HG03432 (cell line): ENCODE data around the gene TECPR1.

Experiments
- ATAC-seq: cut with Tn5 transposase; IDR thresholded peaks from one replicate; pipeline ENCODE4 v1.9.1; 2021; ENCODE audit warnings: mild to moderate bottlenecking, moderate library complexity; ENCODE audit not compliant: unreplicated experiment

TECPR1 gene

GRCh38 chr7:98283887-98284222 lies 31.8 kb upstream of the TECPR1 start:
- ATAC-seq, result no peak

GRCh38 chr7:98283127-98283886 lies 31.3 kb upstream of the TECPR1 start:
- no peak for ATAC-seq

- no peak for ATAC-seq
Observed at GRCh38 chr7:98282703-98283102, 30.7 kb upstream of the TECPR1 start.

GRCh38 chr7:98281757-98282606 lies 29.9 kb upstream of the TECPR1 start:
- peak; percentile 14 for ATAC-seq

GRCh38 chr7:98280791-98281756 lies 29.0 kb upstream of the TECPR1 start, which contains the start of gene BRI3:
Gene BRI3, plus strand, starts transcription at chr7:98281686. Its CDS starts 110 bp downstream, at chr7:98281796.
- ATAC-seq, result peak; percentile 87

- ATAC-seq, result no peak
Observed at GRCh38 chr7:98280296-98280695, 28.3 kb upstream of the TECPR1 start.

- ATAC-seq, result no peak
Observed at GRCh38 chr7:98278936-98279335, 26.9 kb upstream of the TECPR1 start.

GRCh38 chr7:98278408-98278807 lies 26.4 kb upstream of the TECPR1 start:
- ATAC-seq, result no peak

- no peak for ATAC-seq
Observed at GRCh38 chr7:98276241-98276761, 24.3 kb upstream of the TECPR1 start.

- ATAC-seq, result no peak
Observed at GRCh38 chr7:98267303-98267702, 15.3 kb upstream of the TECPR1 start.

- ATAC-seq, result no peak
Observed at GRCh38 chr7:98266840-98267239, 14.8 kb upstream of the TECPR1 start.

GRCh38 chr7:98265841-98266271 lies 13.8 kb upstream of the TECPR1 start:
- ATAC-seq, result no peak

GRCh38 chr7:98257701-98258100 lies 5.7 kb upstream of the TECPR1 start:
- ATAC-seq, result no peak

GRCh38 chr7:98256431-98256830 lies 4.4 kb upstream of the TECPR1 start:
- ATAC-seq, result no peak

- ATAC-seq, result no peak
Observed at GRCh38 chr7:98254951-98255610, 3.0 kb upstream of the TECPR1 start.

- ATAC-seq, result no peak
Observed at GRCh38 chr7:98254516-98254915, 2.5 kb upstream of the TECPR1 start.

GRCh38 chr7:98252425-98253054 lies 508 bp upstream of the TECPR1 start:
- ATAC-seq, result peak; percentile 33

GRCh38 chr7:98251231-98251600 lies 816 bp downstream of the TECPR1 start:
- ATAC-seq, result peak; percentile 20

GRCh38 chr7:98250789-98251188 lies 1.2 kb downstream of the TECPR1 start:
- no peak for ATAC-seq

GRCh38 chr7:98249106-98249505 lies 2.9 kb downstream of the TECPR1 start:
- ATAC-seq, result no peak
